Breast epithelium (tissue), 4 donors: Measurements from ENCODE around the gene BAAT. TPM values are rescaled to one million over a fixed set of nuclear protein-coding genes. Genes with fewer than 3 reads are reported as not detected.

Experiments used
- DNase-seq, 2 donors: peaks; one replicate each; pipeline ENCODE4 v3.0.0-alpha.2; 2019; ENCODE audit warnings: low spot score in 2 of 2
- H3K27ac ChIP-seq, 2 donors: fragments of 200-600 bp; sonication (generic) in 1 of 2; one replicate each; pipeline ENCODE4 v1.5.1; 2016 to 2019; ENCODE audit warnings: mild to moderate bottlenecking in 1 of 2
- H3K27me3 ChIP-seq, 2 donors: fragments of 200-600 bp; sonication (generic) in 1 of 2; one replicate each; pipeline versions ENCODE4 v1.5.1 to v1.6.0; 2017 to 2019; ENCODE audit warnings: control low read depth in 1 of 2, mild to moderate bottlenecking in 1 of 2
- H3K36me3 ChIP-seq: fragments of 200-600 bp; one replicate; pipeline ENCODE4 v1.5.1; 2019
- H3K4me1 ChIP-seq, 2 donors: fragments of 200-600 bp; sonication (generic); one replicate each; pipeline ENCODE4 v1.5.1; 2016 to 2019; ENCODE audit warnings: control low read depth in 1 of 2
- H3K4me3 ChIP-seq, 3 donors: fragments of 200-600 bp; sonication (generic); 1 replicate in 2 of 3; 2 replicates in 1 of 3; pipeline ENCODE4 v1.5.1; 2016 to 2019; ENCODE audit warnings: mild to moderate bottlenecking in 3 of 3, moderate library complexity in 2 of 3
- H3K9me3 ChIP-seq, 2 donors: fragments of 200-600 bp; sonication (generic) in 1 of 2; one replicate each; pipeline ENCODE4 v1.5.1; 2016 to 2019; ENCODE audit warnings: control low read depth in 1 of 2
- CTCF ChIP-seq, 3 donors: fragments of 450-650 bp; IDR thresholded peaks; one replicate each; pipeline ENCODE4 v1.5.1; 2016 to 2017; ENCODE audit warnings: antibody characterized with exemption in 3 of 3, mild to moderate bottlenecking in 3 of 3, moderate library complexity in 3 of 3
- POLR2A ChIP-seq: fragments of 450-650 bp; IDR thresholded peaks from one replicate; pipeline ENCODE4 v1.6.1; 2016; ENCODE audit warnings: antibody characterized with exemption, mild to moderate bottlenecking, moderate library complexity
- POLR2AphosphoS5 ChIP-seq, 3 donors: sonication (generic); formaldehyde crosslinking; IDR thresholded peaks; one replicate each; pipeline ENCODE4 v1.6.1; 2017; ENCODE audit warnings: antibody characterized with exemption in 3 of 3
- intact Hi-C: fragments of 100-400 bp; cut with DNase I; formaldehyde crosslinking; loops from one replicate; pipeline ENCODE4 v1.15.1; 2023; ENCODE audit warnings: low total_unique reads
- total RNA-seq, 3 donors: library from RNA; depleted of rRNA; stranded (reverse); fragments of >200 nt; gene quantifications; one replicate each; pipeline ENCODE4 v1.1.0, GENCODE V29; 2016

BAAT gene
- total RNA-seq, 3 donors from 2014 or later = 0.16 TPM; not detected in 2

- TF ChIP-seq CTCF (IDR thresholded peaks at IDR 0.05) (no peak), POLR2AphosphoS5 (IDR thresholded peaks at IDR 0.05) (no peak), POLR2A (no peak)
- Histone ChIP-seq H3K4me1 (no peaks in the 10 kb centered on the region), H3K27ac (no peak overlapping the region), H3K36me3 (peaks cover 14% of the 10 kb centered on the region), H3K27me3 (no peaks in the 10 kb centered on the region), H3K9me3 (peaks cover 77 to 98% of the 10 kb centered on the region in 2 donors), H3K4me3 (peak overlapping the region in 1 of 3 donors; percentile 3)
- no peak for DNase-seq
- intact Hi-C loops = no loop called here
Measured at GRCh38 chr9:101409079-101409477, 24.3 kb upstream of the BAAT start.

GRCh38 chr9:101408374-101409078, 23.7 kb upstream of the BAAT start:
- Histone ChIP-seq H3K27ac (no peak overlapping the region), H3K4me3 (peak overlapping the region in 1 of 3 donors; percentile 21), H3K36me3 (peaks cover 19% of the 10 kb centered on the region), H3K9me3 (peaks cover 79 to 98% of the 10 kb centered on the region in 2 donors), H3K4me1 (no peaks in the 10 kb centered on the region), H3K27me3 (no peaks in the 10 kb centered on the region)
- no peak for TF ChIP-seq CTCF (IDR thresholded peaks at IDR 0.05)
- TF ChIP-seq POLR2A = no peak
- DNase-seq = no peak
- intact Hi-C loops = no loop called here

GRCh38 chr9:101403516-101404285, 18.9 kb upstream of the BAAT start:
- TF ChIP-seq POLR2A = no peak
- no peak for TF ChIP-seq CTCF (IDR thresholded peaks at IDR 0.05)
- TF ChIP-seq POLR2AphosphoS5 (IDR thresholded peaks at IDR 0.05) = no peak
- Histone ChIP-seq H3K4me1 (peaks cover 0 to 3% of the 10 kb centered on the region in 2 donors), H3K27me3 (no peaks in the 10 kb centered on the region), H3K27ac (no peak overlapping the region), H3K36me3 (peaks cover 34% of the 10 kb centered on the region), H3K4me3 (no peak overlapping the region), H3K9me3 (peaks cover 36 to 77% of the 10 kb centered on the region in 2 donors)
- intact Hi-C loops = no loop called here
- no peak for DNase-seq

- Histone ChIP-seq H3K9me3 (peaks cover 6 to 41% of the 10 kb centered on the region in 2 donors), H3K4me3 (peak overlapping the region; percentile 78 to 81 (median 80)), H3K4me1 (peaks cover 0 to 3% of the 10 kb centered on the region in 2 donors), H3K27ac (peak overlapping the region; percentile 87 to 95), H3K36me3 (peaks cover 24% of the 10 kb centered on the region), H3K27me3 (no peaks in the 10 kb centered on the region)
- intact Hi-C loops = no loop called here
- DNase-seq = no peak
- no peak for TF ChIP-seq POLR2AphosphoS5 (IDR thresholded peaks at IDR 0.05)
Measured at GRCh38 chr9:101400120-101400519, 15.3 kb upstream of the BAAT start.

- no peak for DNase-seq
- peak overlapping the region; percentile 87 to 95 for H3K27ac ChIP-seq
- peak overlapping the region; percentile 78 to 81 (median 80) for H3K4me3 ChIP-seq
- peaks cover 0 to 3% of the 10 kb centered on the region in 2 donors for H3K4me1 ChIP-seq
- intact Hi-C loops = no loop called here
- H3K36me3 ChIP-seq = peaks cover 24% of the 10 kb centered on the region
- peaks cover 6 to 37% of the 10 kb centered on the region in 2 donors for H3K9me3 ChIP-seq
- no peaks in the 10 kb centered on the region for H3K27me3 ChIP-seq
- TF ChIP-seq POLR2A = no peak
- no peak for TF ChIP-seq CTCF (IDR thresholded peaks at IDR 0.05)
Measured at GRCh38 chr9:101399643-101399970, 14.8 kb upstream of the BAAT start.
